Activated CD4-positive, CD25-positive, alpha-beta regulatory T cell (primary cell): ENCODE measurements around the gene SLC2A4.

Experiments used
- DNase-seq, 4 experiments: peaks; one replicate each; lab custom pipeline; 2025; lab: John Stamatoyannopoulos, UW

SLC2A4 gene

GRCh38 chr17:7306911-7307685, 25.6 kb downstream of the SLC2A4 start, which contains the start of gene EIF5A:
TSS of gene EIF5A (plus strand) at chr17:7307628. CDS start at chr17:7309636, 2,008 bp downstream.
- peak; percentile 99 to 100 (median 100) for DNase-seq

GRCh38 chr17:7307686-7308624, 26.4 kb downstream of the SLC2A4 start:
- peak; percentile 43 to 61 (median 56) for DNase-seq

GRCh38 chr17:7308625-7309433, 27.3 kb downstream of the SLC2A4 start:
- DNase-seq = peak; percentile 71 to 78 (median 73)

GRCh38 chr17:7309628-7310027, 28.1 kb downstream of the SLC2A4 start:
- DNase-seq = no peak

- no peak for DNase-seq
These were observed 29.7 kb downstream of the SLC2A4 start for GRCh38 chr17:7311110-7311705.

- DNase-seq = no peak
These were observed 31.0 kb downstream of the SLC2A4 start for GRCh38 chr17:7312432-7313087.

- no peak for DNase-seq
These were observed 31.8 kb downstream of the SLC2A4 start for GRCh38 chr17:7313088-7313889.

GRCh38 chr17:7313890-7314718, 32.6 kb downstream of the SLC2A4 start:
- DNase-seq = no peak

GRCh38 chr17:7314719-7315569, 33.4 kb downstream of the SLC2A4 start, which contains the start of gene GPS2:
TSS of gene GPS2 (minus strand) at chr17:7315360. CDS start at chr17:7315052, 308 bp downstream.
- peak; percentile 84 to 93 (median 90) for DNase-seq

- no peak for DNase-seq
These were observed 34.2 kb downstream of the SLC2A4 start for GRCh38 chr17:7315570-7316235.

- DNase-seq = no peak
These were observed 35.8 kb downstream of the SLC2A4 start for GRCh38 chr17:7317161-7317803.

- DNase-seq = no peak
These were observed 36.8 kb downstream of the SLC2A4 start for GRCh38 chr17:7318121-7318860.

GRCh38 chr17:7321466-7321865, 39.9 kb downstream of the SLC2A4 start:
- no peak for DNase-seq

- no peak for DNase-seq
These were observed 41.1 kb downstream of the SLC2A4 start for GRCh38 chr17:7322520-7323194.

GRCh38 chr17:7323731-7324437, 42.4 kb downstream of the SLC2A4 start:
- peak; percentile 34 to 52 (median 43) for DNase-seq
